Gastroesophageal sphincter (tissue), 3 donors: Measurements from ENCODE around the gene PHC2.

Experiments used
- CTCF ChIP-seq, 4 experiments: fragments of 200-600 bp in 2 of 4; fragments of 450-650 bp in 2 of 4; sonication (generic) in 1 of 4; IDR thresholded peaks; one replicate each; pipeline ENCODE4 v1.5.1; 2017 to 2019; ENCODE audit warnings: antibody characterized with exemption in 4 of 4, mild to moderate bottlenecking in 2 of 4, moderate library complexity in 2 of 4
- EP300 ChIP-seq: sonication (generic); formaldehyde crosslinking; IDR thresholded peaks from one replicate; pipeline ENCODE4 v1.6.1; 2017; ENCODE audit warnings: antibody characterized with exemption, mild to moderate bottlenecking
- POLR2A ChIP-seq, 2 donors: fragments of 450-650 bp; IDR thresholded peaks; one replicate each; pipeline ENCODE4 v1.6.1; 2017; ENCODE audit warnings: antibody characterized with exemption in 2 of 2, mild to moderate bottlenecking in 2 of 2, moderate library complexity in 1 of 2

GRCh38 chr1:33284049-33284448, 146.8 kb downstream of the PHC2 start:
- TF ChIP-seq POLR2A (IDR thresholded peaks at IDR 0.05): no peak
- TF ChIP-seq CTCF (IDR thresholded peaks at IDR 0.05): no peak
- TF ChIP-seq EP300: no peak
